ENCODE results near the gene CTDSP1.
A peak's percentile ranks its signal among the peaks of the same experiment; 100 is the strongest.

CTDSP1 gene

DNA sequence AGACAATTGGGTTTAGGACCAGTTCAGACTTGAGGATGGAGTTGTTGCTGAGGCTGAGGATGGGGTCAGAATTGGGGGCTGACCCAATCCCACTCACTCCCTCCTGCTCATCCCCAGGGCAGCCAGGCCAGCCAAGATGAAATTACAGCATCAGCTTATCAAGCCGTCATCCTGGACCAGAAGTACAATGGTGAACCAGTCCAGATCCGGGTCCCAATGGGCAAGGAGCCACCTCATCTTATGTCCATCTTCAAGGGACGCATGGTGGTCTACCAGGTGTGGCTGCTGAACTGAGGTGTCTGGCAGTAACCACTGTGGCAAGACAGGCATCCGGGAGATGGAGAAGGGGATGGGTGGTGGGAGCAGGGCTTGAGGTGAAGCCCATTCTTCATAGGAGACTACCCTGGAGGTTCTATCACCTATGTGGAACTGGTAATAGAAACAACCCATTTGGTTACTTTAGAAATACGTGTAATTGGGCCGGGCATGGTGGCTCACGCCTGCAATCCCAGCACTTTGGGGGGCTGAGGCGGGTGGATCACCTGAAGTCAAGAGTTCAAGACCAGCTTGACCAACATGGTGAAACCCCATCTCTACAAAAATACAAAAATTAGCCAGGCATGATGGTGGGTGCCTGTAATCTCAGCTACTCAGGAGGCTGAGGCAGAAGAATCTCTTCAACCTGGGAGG, 33.2 kb downstream of the CTDSP1 start:
- peaks cover 0 to 4% (median 0%) of the 10 kb centered on the region in 10 experiments; a peak in 5 of 20 replicates for H3K4me1 ChIP-seq
- H3K27me3 ChIP-seq, result no peaks in the 10 kb centered on the region
- no peak overlapping the region for H3K9ac ChIP-seq
- H3K27ac ChIP-seq, result no peak overlapping the region
- TF ChIP-seq Cebpa-rat (IDR thresholded peaks at IDR 0.05), result no peak
- no peak overlapping the region for H3K4me3 ChIP-seq
- no peaks in the 10 kb centered on the region for H3K9me3 ChIP-seq (replicated peaks in 1 of 11)
- H3K4me2 ChIP-seq, result no peak overlapping the region
- no peaks in the 10 kb centered on the region for H4K20me1 ChIP-seq
- H3K36me3 ChIP-seq, result no peaks in the 10 kb centered on the region

DNA sequence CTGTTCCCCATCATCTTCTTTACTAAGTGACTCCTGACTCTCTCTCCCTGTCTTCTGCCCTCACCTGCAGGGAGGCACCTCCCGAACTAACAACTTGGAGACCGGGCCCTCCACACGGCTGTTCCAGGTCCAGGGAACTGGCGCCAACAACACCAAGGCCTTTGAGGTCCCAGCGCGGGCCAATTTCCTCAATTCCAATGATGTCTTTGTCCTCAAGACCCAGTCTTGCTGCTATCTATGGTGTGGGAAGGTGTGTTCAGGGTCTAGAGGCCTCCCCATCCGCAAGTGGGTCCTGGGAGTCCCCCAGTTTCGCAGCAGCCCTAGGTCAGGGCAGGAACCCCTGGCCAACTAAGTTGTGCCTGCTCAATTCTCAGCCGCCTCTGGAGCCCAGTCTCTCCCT, 34.8 kb downstream of the CTDSP1 start:
- no peaks in the 10 kb centered on the region for H3K9me3 ChIP-seq (replicated peaks in 1 of 11)
- H3K36me3 ChIP-seq, result no peaks in the 10 kb centered on the region
- no peak overlapping the region for H3K4me3 ChIP-seq

DNA sequence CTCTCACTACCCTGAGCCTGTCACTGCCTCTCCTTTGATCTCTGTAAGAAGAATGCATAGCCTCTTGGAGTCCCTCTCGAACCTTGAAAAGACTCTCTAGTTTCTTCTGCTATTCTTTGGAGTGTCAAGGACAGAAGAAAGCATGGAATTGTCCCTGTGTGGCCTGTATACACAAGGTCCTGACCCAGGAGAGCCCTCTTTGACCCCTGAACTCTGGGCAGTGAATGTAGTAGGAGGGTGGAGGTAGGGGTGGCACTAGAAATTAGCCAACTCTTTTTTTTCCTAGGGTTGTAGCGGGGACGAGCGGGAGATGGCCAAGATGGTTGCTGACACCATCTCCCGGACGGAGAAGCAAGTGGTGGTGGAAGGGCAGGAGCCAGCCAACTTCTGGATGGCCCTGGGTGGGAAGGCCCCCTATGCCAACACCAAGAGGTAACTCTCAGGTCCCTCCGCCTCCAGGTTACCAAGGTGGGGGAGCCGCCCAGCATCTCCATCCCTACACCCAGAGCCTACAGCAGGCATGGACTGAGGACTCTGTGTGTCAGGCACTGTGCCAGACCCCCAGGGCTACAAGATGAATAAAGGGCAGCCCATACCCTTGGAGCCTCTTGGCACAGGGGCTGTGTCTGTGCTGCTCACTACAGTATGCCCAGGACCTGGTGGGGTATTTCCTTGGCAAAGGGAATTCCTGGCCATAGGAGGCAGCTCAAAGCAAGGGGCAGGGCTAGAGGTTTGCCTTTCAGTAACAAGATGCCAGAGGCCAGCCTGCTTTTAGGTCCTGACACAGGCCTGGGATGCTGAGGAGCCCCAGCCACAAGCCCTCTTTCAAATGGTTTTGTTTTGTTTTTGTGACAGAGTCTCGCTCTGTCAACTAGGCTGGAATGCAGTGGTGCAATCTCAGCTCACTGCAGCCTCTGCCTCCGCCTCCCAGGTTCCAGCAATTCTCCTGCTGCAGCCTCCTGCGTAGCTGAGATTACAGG, 35.6 kb downstream of the CTDSP1 start:
- H4K20me1 ChIP-seq, result no peaks in the 10 kb centered on the region
- TF ChIP-seq Cebpa-rat (IDR thresholded peaks at IDR 0.05), result no peak
- H3K27me3 ChIP-seq, result no peaks in the 10 kb centered on the region

More for the DNA sequence above, 34.8 kb downstream of the CTDSP1 start:
- no peak for TF ChIP-seq Cebpa-rat (IDR thresholded peaks at IDR 0.05)
- Histone ChIP-seq H3K4me1 (peaks cover 7 to 21% (median 13%) of the 10 kb centered on the region in 10 experiments), H3K4me2 (no peak overlapping the region), H3K9ac (no peak overlapping the region), H3K27ac (no peak overlapping the region), H3K27me3 (no peaks in the 10 kb centered on the region), H4K20me1 (no peaks in the 10 kb centered on the region)

DNA sequence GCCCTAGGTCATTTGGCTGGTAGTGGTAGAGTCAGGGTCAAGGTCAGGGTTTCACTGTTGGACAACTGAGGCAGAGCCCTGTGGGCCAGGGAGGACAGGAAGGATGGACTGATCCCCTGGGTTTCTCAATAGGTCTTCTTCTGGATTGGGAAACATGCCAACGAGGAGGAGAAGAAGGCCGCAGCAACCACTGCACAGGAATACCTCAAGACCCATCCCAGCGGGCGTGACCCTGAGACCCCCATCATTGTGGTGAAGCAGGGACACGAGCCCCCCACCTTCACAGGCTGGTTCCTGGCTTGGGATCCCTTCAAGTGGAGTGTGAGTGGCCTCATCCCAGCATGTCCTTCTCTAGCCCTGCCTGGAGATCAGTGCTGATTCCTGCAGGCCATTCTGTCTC, 37.3 kb downstream of the CTDSP1 start:
- Histone ChIP-seq H3K27me3 (no peaks in the 10 kb centered on the region), H3K9me3 (replicated peaks in 1 of 11) (no peaks in the 10 kb centered on the region), H4K20me1 (no peaks in the 10 kb centered on the region), H3K4me3 (no peak overlapping the region), H3K9ac (no peak overlapping the region), H3K4me1 (peaks cover 7 to 22% (median 13%) of the 10 kb centered on the region in 10 experiments), H3K4me2 (no peak overlapping the region), H3K36me3 (no peaks in the 10 kb centered on the region), H3K27ac (no peak overlapping the region)
- no peak for TF ChIP-seq Cebpa-rat (IDR thresholded peaks at IDR 0.05)

More for the DNA sequence above, 35.6 kb downstream of the CTDSP1 start:
- no peak overlapping the region for H3K9ac ChIP-seq
- no peak overlapping the region for H3K27ac ChIP-seq
- H3K9me3 ChIP-seq (replicated peaks in 1 of 11), result no peaks in the 10 kb centered on the region
- no peak overlapping the region for H3K4me3 ChIP-seq
- no peak overlapping the region for H3K4me2 ChIP-seq
- no peaks in the 10 kb centered on the region for H3K36me3 ChIP-seq
- peaks cover 7 to 22% (median 13%) of the 10 kb centered on the region in 10 experiments for H3K4me1 ChIP-seq

DNA sequence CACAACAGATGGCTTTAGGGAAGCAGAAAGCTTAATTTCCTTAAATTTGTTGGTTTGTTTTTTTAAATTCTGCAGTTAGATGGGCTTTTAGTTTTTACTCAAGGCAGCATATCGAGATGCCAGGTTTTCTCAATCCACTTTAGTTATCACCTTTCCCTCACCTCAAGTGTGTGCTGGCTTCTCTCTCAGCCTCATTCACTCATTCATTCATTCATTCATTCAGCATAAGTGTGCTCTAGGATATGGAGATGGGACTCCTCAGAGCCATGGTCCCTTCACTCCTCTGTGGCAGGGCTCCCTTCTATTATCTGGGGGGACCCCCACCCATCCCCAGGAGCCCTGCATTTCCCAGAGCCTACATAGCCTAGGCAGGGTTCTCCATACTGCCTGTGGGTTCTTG, 38.3 kb downstream of the CTDSP1 start:
- TF ChIP-seq Cebpa-rat (IDR thresholded peaks at IDR 0.05), result no peak
- Histone ChIP-seq H3K4me1 (peaks cover 7 to 22% (median 13%) of the 10 kb centered on the region in 10 experiments), H3K27me3 (no peaks in the 10 kb centered on the region), H3K4me2 (peak overlapping the region in 8 of 11 experiments; percentile 4 to 77 (median 50); a peak in 12 of 22 replicates), H3K27ac (no peak overlapping the region), H3K9me3 (replicated peaks in 1 of 11) (no peaks in the 10 kb centered on the region), H3K4me3 (no peak overlapping the region), H4K20me1 (no peaks in the 10 kb centered on the region), H3K9ac (no peak overlapping the region), H3K36me3 (no peaks in the 10 kb centered on the region)

DNA sequence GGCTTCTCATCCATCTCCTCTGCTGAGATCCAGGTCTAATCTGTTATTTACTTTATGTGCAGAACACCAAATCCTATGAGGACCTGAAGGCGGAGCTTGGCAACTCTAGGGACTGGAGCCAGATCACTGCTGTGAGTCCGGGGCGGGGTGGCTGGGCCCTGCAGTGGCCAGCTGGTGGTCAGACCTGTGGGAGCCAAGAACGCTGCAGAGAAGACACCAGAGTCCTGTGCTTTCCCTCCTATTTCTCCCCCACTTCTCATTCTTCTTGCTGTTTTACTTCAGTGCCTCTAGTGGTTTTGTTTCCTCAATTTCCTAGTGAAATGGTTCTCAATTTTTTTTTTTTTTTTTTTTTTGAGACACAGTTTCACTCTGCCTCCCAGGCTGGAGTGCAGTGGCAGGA, 38.9 kb downstream of the CTDSP1 start:
- H3K4me3 ChIP-seq, result no peak overlapping the region
- TF ChIP-seq Cebpa-rat (IDR thresholded peaks at IDR 0.05), result no peak
- H3K9me3 ChIP-seq (replicated peaks in 1 of 11), result no peaks in the 10 kb centered on the region
- H3K9ac ChIP-seq, result no peak overlapping the region
- no peaks in the 10 kb centered on the region for H3K36me3 ChIP-seq
- no peaks in the 10 kb centered on the region for H3K27me3 ChIP-seq
- H3K4me2 ChIP-seq, result peak overlapping the region; percentile 4 to 77 (median 49); a peak in 16 of 22 replicates
- H3K4me1 ChIP-seq, result peaks cover 7 to 22% (median 13%) of the 10 kb centered on the region in 10 experiments
- no peak overlapping the region for H3K27ac ChIP-seq
- no peaks in the 10 kb centered on the region for H4K20me1 ChIP-seq

DNA sequence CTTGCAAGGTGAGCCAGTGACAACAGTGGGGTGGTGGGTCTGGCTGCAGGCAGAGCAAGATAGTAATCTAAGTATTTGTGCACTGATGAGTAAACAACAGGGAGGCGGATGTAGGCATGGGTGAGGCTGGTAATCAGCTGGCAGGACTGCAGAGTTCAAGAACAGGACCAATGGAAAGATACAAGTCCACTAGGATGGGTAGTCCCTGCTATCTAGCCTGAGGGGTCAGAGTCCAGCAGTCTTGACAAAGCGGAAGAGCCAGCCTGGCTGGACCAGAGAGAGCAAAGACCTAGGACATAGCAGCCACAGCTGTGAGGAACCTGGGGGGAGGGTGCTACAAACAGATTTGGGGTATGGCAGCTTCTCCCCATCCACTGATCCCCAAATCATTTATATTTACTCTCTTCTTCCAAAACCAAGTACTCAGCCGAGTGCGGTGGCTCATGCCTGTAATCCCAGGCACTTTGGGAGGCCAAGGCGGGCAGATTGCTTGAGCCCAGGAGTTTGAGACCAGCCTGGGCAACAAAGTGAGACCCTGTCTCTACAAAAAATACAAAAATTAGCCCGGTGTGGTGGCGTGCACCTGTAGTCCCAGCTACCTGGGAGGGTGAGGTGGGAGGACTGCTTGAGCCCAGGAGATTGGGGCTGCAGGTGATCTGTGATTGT, 45.2 kb downstream of the CTDSP1 start:
- H3K27me3 ChIP-seq, result no peaks in the 10 kb centered on the region
- H3K4me1 ChIP-seq, result peaks cover 0 to 12% (median 7%) of the 10 kb centered on the region in 10 experiments; a peak in 10 of 20 replicates
- H3K9ac ChIP-seq, result no peak overlapping the region
- no peak overlapping the region for H3K4me2 ChIP-seq
- H3K4me3 ChIP-seq, result no peak overlapping the region
- no peaks in the 10 kb centered on the region for H4K20me1 ChIP-seq
- TF ChIP-seq Cebpa-rat (IDR thresholded peaks at IDR 0.05), result no peak
- H3K9me3 ChIP-seq (replicated peaks in 1 of 11), result no peaks in the 10 kb centered on the region
- peaks cover 15 to 52% (median 34%) of the 10 kb centered on the region in 11 experiments; a peak in 21 of 22 replicates for H3K36me3 ChIP-seq
- H3K27ac ChIP-seq, result no peak overlapping the region

DNA sequence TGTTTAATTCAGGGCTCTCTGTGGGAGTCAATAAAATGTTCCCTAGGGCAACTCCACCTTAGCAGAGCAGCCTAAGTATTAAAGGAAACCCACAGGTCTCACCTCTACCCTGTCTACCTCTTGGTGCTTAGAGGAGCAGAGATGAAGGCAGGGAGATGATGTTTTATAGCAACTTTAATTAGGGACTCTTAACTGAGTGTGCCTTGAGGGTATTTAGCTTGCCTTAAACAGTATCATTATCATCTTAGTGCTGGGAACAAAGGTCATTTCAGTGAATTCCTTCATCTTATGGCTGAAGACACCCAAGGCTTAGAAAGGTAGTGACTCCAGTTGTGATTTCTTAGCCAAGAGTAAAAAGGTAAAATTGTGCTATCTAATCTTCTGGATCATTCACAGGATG, 45.9 kb downstream of the CTDSP1 start:
- Histone ChIP-seq H3K4me2 (no peak overlapping the region), H3K9ac (no peak overlapping the region), H3K27me3 (no peaks in the 10 kb centered on the region), H3K4me1 (peaks cover 0 to 12% (median 7%) of the 10 kb centered on the region in 10 experiments; a peak in 10 of 20 replicates), H3K9me3 (replicated peaks in 1 of 11) (no peaks in the 10 kb centered on the region), H3K27ac (no peak overlapping the region), H4K20me1 (no peaks in the 10 kb centered on the region), H3K36me3 (peaks cover 21 to 59% (median 42%) of the 10 kb centered on the region in 11 experiments), H3K4me3 (no peak overlapping the region)
- no peak for TF ChIP-seq Cebpa-rat (IDR thresholded peaks at IDR 0.05)

DNA sequence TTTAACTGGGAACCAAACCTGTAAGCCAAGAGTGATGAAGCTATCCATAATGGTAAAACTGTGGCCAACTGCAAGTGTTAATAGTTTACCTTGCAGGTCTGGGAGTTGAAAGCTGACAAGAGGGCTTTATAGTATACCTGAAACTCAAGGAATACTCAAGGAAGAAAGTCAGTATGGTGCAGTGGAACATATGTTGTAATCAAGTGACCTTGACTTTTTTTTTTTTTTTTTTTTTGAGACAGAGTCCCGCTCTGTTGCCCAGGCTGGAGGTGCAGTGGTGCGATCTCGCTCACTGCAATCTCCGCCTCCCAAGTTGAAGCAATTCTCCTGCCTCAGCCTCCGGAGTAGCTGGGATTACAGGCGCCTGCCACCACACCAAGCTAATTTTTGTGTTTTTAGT, 46.9 kb downstream of the CTDSP1 start:
- peaks cover 21 to 61% (median 49%) of the 10 kb centered on the region in 11 experiments for H3K36me3 ChIP-seq
- H3K27me3 ChIP-seq, result no peaks in the 10 kb centered on the region
- H3K4me1 ChIP-seq, result peaks cover 0 to 12% (median 7%) of the 10 kb centered on the region in 10 experiments; a peak in 10 of 20 replicates
- no peak for TF ChIP-seq Cebpa-rat (IDR thresholded peaks at IDR 0.05)
- H3K4me2 ChIP-seq, result no peak overlapping the region
- no peak overlapping the region for H3K27ac ChIP-seq
- no peak overlapping the region for H3K4me3 ChIP-seq
- no peaks in the 10 kb centered on the region for H3K9me3 ChIP-seq (replicated peaks in 1 of 11)
- no peaks in the 10 kb centered on the region for H4K20me1 ChIP-seq
- H3K9ac ChIP-seq, result no peak overlapping the region

All from BLaER1 treated with 17β-estradiol and CSF1 and Interleukin-3, amounts not matched to agents 10 nM and 100 nM (cell line).